B cell (primary cell): ENCODE data around the gene CNNM4. TPM values are rescaled to one million over a fixed set of nuclear protein-coding genes. Genes with fewer than 3 reads are reported as not detected.

Source experiments
- ATAC-seq: fragments of 200-7000 bp; cut with Tn5 transposase; one replicate; pipeline ENCODE4 v1.10.0; 2021; ENCODE audit warnings: low read depth, mild to moderate bottlenecking, moderate number of reproducible peaks, moderate library complexity
- CTCF ChIA-PET: fragments of 350-600 bp; sonication (Branson Sonifier 250); formaldehyde crosslinking; loops from one replicate; lab custom pipeline; 2021; ENCODE audit warnings: antibody characterized with exemption, inconsistent platforms; lab: Charles Lee
- POLR2A ChIA-PET: fragments of 350-600 bp; sonication (Branson Sonifier 250); formaldehyde crosslinking; loops from one replicate; lab custom pipeline; 2021; ENCODE audit warnings: antibody characterized with exemption; lab: Charles Lee
- DNase-seq: peaks from one replicate; pipeline ENCODE4 v3.0.0; 2013
- H2AFZ ChIP-seq: 2 replicates; pipeline ENCODE4 v1.6.1; 2012; ENCODE audit warnings: mild to moderate bottlenecking, low read depth, low read length; ENCODE audit not compliant: insufficient read depth, poor library complexity, severe bottlenecking
- H3K27ac ChIP-seq, 2 donors: 1 replicate in 1 of 2; 2 replicates in 1 of 2; pipeline ENCODE4 v1.5.1; 2012 to 2013; ENCODE audit warnings: low read length in 2 of 2, mild to moderate bottlenecking in 2 of 2, moderate library complexity in 1 of 2
- H3K27me3 ChIP-seq, 4 experiments: fragments of 200-600 bp in 1 of 4; sonication (generic) in 1 of 4; replicated peaks in 1 of 4; 1 replicate in 2 of 4; 2 replicates in 2 of 4; pipeline versions ENCODE4 v1.6.1 to v1.7.0; 2013 to 2016; ENCODE audit warnings: low read length in 3 of 4, mild to moderate bottlenecking in 2 of 4, mixed read lengths in 1 of 4, moderate library complexity in 1 of 4; ENCODE audit not compliant: insufficient read depth in 4 of 4, control insufficient read depth in 3 of 4; ENCODE audit errors: control extremely low read depth in 1 of 4
- H3K36me3 ChIP-seq, 2 experiments: replicated peaks in 1 of 2; 1 replicate in 1 of 2; 2 replicates in 1 of 2; pipeline versions ENCODE4 v1.6.1 to v1.7.1; 2013; ENCODE audit warnings: low read length in 1 of 2; ENCODE audit not compliant: insufficient read depth in 2 of 2, control insufficient read depth in 1 of 2; ENCODE audit errors: control extremely low read depth in 1 of 2, extremely low read depth in 1 of 2
- H3K4me1 ChIP-seq, 2 donors: fragments of 200-600 bp in 1 of 2; sonication (generic) in 1 of 2; 1 replicate in 1 of 2; 2 replicates in 1 of 2; pipeline versions ENCODE4 v1.5.1 to v1.6.1; 2013 to 2017; ENCODE audit warnings: low read length in 2 of 2; ENCODE audit not compliant: control insufficient read depth in 2 of 2, insufficient read depth in 2 of 2
- H3K4me2 ChIP-seq: replicated peaks from 2 replicates; pipeline ENCODE3; 2012; ENCODE audit warnings: mild to moderate bottlenecking, low read depth, low read length; ENCODE audit not compliant: poor library complexity, severe bottlenecking
- H3K4me3 ChIP-seq, 5 experiments: fragments of 200-600 bp in 1 of 5; sonication (generic) in 1 of 5; 1 replicate in 3 of 5; 2 replicates in 2 of 5; pipeline versions ENCODE4 v1.5.1 to v1.7.0; 2011 to 2016; ENCODE audit warnings: low read length in 4 of 5, mild to moderate bottlenecking in 4 of 5, low read depth in 2 of 5, control low read depth in 1 of 5, moderate library complexity in 1 of 5; ENCODE audit not compliant: insufficient read depth in 1 of 5; ENCODE audit errors: control extremely low read depth in 1 of 5, extremely low read depth in 1 of 5
- H3K79me2 ChIP-seq: fragments of 200-600 bp; sonication (generic); one replicate; pipeline ENCODE4 v1.6.0; 2016; ENCODE audit warnings: low read length; ENCODE audit not compliant: control insufficient read depth, insufficient read depth
- H3K9ac ChIP-seq: fragments of 200-600 bp; sonication (generic); 2 replicates; pipeline ENCODE4 v1.6.1; 2017; ENCODE audit warnings: mild to moderate bottlenecking, low read length, moderate library complexity
- H3K9me3 ChIP-seq, 3 donors: one replicate each; pipeline versions ENCODE4 v1.6.1 to v1.7.1; 2013; ENCODE audit warnings: low read length in 2 of 3; ENCODE audit not compliant: control insufficient read depth in 2 of 3, insufficient read depth in 1 of 3; ENCODE audit errors: control extremely low read depth in 1 of 3
- H4K20me1 ChIP-seq: 2 replicates; pipeline ENCODE4 v1.6.0; 2012; ENCODE audit warnings: mild to moderate bottlenecking, low read length; ENCODE audit not compliant: insufficient read depth, control insufficient read depth, poor library complexity, severe bottlenecking
- H3K27ac Mint-ChIP-seq: one replicate; pipeline ENCODE4 v1.8.0; 2021; ENCODE audit warnings: mixed read lengths
- H3K27me3 Mint-ChIP-seq: one replicate; pipeline ENCODE4 v1.8.0; 2021; ENCODE audit warnings: mixed read lengths
- H3K4me1 Mint-ChIP-seq: one replicate; pipeline ENCODE4 v1.8.0; 2021; ENCODE audit warnings: mixed read lengths
- H3K4me3 Mint-ChIP-seq: one replicate; pipeline ENCODE4 v1.8.0; 2021; ENCODE audit warnings: mixed read lengths
- H3K9me3 Mint-ChIP-seq: one replicate; pipeline ENCODE4 v1.8.0; 2022; ENCODE audit warnings: mixed read lengths; ENCODE audit not compliant: insufficient read depth
- EZH2 ChIP-seq: IDR thresholded peaks from 2 replicates; pipeline ENCODE4 v1.6.1; 2012; ENCODE audit warnings: borderline replicate concordance, low read depth, mild to moderate bottlenecking, moderate library complexity, low read length; ENCODE audit not compliant: insufficient read depth, poor library complexity, severe bottlenecking
- WGBS: methylation state at CpG from one replicate; pipeline ENCODE4 v1.1.5; 2013; ENCODE audit warnings: missing lambda C conversion rate; ENCODE audit not compliant: insufficient coverage; 5-methylcytosine and 5-hydroxymethylcytosine counted together
- intact Hi-C: fragments of 100-400 bp; cut with micrococcal nuclease; formaldehyde crosslinking; loops from one replicate; pipeline ENCODE4 v1.10.0; 2022
- polyA plus RNA-seq: library from polyadenylated mRNA; depleted of rRNA; stranded (reverse); fragments of >200 nt; gene quantifications from 2 replicates; pipeline ENCODE4 v1.2.3, GENCODE V29; 2012
- total RNA-seq, 2 donors: library from RNA; stranded (reverse); fragments of 120-200 nt in 1 of 2; gene quantifications; 1 replicate in 1 of 2; 2 replicates in 1 of 2; pipeline versions ENCODE4 v1.2.3 to v1.2.4, GENCODE V29; 2013 to 2022
- TF ChIP-seq, protein P1 (sequence below): fragments of 200-600 bp; IDR thresholded peaks from one replicate; pipeline ENCODE4 v1.8.0; 2022; ENCODE audit warnings: antibody characterized with exemption, mild to moderate bottlenecking

CNNM4 gene
- total and polyA plus RNA-seq, 2 donors (not counting 1 experiment from before 2014, with no cell fraction given), result 15.1 to 24.0 TPM

DNA sequence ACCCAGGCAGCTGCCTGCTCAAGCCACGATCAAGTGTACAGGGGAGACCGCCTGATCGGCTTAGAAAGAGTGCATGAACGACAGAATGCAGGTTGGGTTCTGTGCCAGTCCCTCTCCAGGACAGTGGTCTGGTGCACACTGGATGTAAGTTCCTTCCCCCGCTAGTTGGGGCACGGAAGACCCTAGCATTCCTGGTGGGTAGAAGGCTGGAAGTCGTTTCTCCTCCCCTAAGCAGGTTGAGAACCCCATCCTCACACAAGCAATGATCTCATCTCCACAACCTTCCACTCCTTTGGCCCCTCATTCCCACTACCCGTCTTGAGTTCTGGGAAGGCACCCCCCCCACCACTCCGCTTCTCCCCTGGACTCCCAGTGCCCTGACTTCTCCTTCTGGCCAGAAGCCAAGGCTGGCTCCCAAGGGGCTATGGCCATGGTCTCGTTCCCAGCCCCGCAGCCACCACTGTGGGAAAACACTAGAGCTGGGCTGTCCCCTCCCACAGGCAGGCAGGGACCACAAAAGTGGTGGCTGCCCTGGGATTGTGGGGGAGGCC, 98.5 kb downstream of the CNNM4 start:
- Mint-ChIP-seq H3K27me3 (no peaks in the 10 kb centered on the region), H3K27ac (peak overlapping the region; percentile 6), H3K9me3 (no peaks in the 10 kb centered on the region), H3K4me3 (peak overlapping the region; percentile 86), H3K4me1 (peaks cover 17% of the 10 kb centered on the region)
- intact Hi-C loops, result loop anchor here (2.0 to 5.0 kb wide), 2 partner anchors 98 to 322 kb away; partner anchors contain the start of genes ARID5A and CNNM4
- Histone ChIP-seq H3K27me3 (peaks cover 0 to 10% (median 0%) of the 10 kb centered on the region in 4 experiments), H3K9ac (no peak overlapping the region), H3K4me2 (peak overlapping the region; percentile 95), H3K9me3 (no peaks in the 10 kb centered on the region), H3K27ac (no peak overlapping the region), H3K4me3 (peak overlapping the region in 2 of 5 experiments; percentile 58 to 85), H2AFZ (no peak overlapping the region), H3K79me2 (peaks cover 20% of the 10 kb centered on the region), H3K4me1 (peaks cover 16 to 20% of the 10 kb centered on the region in 2 donors), H3K36me3 (no peaks in the 10 kb centered on the region), H4K20me1 (peaks cover 6% of the 10 kb centered on the region)
- ChIA-PET CTCF (interaction anchor here (2.1 to 3.3 kb wide), 5 partner anchors 88 to 100 kb away, joined by 10 to 45 read pairs (median 11); no protein-coding TSS in a partner anchor), POLR2A (no interaction called here)
- ATAC-seq, result no peak
- no peak for TF ChIP-seq EZH2
- TF ChIP-seq, protein P1, sequence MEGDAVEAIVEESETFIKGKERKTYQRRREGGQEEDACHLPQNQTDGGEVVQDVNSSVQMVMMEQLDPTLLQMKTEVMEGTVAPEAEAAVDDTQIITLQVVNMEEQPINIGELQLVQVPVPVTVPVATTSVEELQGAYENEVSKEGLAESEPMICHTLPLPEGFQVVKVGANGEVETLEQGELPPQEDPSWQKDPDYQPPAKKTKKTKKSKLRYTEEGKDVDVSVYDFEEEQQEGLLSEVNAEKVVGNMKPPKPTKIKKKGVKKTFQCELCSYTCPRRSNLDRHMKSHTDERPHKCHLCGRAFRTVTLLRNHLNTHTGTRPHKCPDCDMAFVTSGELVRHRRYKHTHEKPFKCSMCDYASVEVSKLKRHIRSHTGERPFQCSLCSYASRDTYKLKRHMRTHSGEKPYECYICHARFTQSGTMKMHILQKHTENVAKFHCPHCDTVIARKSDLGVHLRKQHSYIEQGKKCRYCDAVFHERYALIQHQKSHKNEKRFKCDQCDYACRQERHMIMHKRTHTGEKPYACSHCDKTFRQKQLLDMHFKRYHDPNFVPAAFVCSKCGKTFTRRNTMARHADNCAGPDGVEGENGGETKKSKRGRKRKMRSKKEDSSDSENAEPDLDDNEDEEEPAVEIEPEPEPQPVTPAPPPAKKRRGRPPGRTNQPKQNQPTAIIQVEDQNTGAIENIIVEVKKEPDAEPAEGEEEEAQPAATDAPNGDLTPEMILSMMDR, result no peak
- WGBS, result 94% methylated on average over 9 of the region's 11 CpGs
- no peak for DNase-seq

DNA sequence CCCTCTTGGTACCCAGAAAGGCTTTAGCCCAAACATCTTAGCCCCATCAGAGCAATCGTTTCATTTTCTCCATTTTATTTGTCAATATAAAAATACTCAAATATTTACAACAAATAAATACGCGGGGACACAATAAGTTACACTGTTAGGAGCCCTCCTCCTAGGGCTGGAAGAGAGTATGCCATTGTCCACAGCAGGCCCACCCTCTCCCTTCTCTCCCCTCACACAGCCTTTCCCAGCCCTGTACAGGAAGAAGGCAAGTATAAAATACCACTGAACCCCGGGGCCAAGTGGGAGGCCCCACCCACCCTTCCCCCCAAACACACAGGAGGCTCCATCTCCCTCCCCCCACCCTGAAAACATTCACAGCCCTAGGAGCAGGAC, 99.0 kb downstream of the CNNM4 start:
- Histone ChIP-seq H2AFZ (no peak overlapping the region), H3K27ac (no peak overlapping the region), H3K9ac (no peak overlapping the region), H3K27me3 (peaks cover 0 to 10% (median 0%) of the 10 kb centered on the region in 4 experiments), H4K20me1 (peaks cover 6% of the 10 kb centered on the region), H3K4me1 (peaks cover 16 to 20% of the 10 kb centered on the region in 2 donors), H3K4me3 (no peak overlapping the region), H3K4me2 (no peak overlapping the region), H3K36me3 (no peaks in the 10 kb centered on the region), H3K79me2 (peaks cover 20% of the 10 kb centered on the region), H3K9me3 (no peaks in the 10 kb centered on the region)
- TF ChIP-seq EZH2, result no peak
- TF ChIP-seq, protein P1, result no peak
- POLR2A ChIA-PET, result no interaction called here
- DNase-seq (no peak), ATAC-seq (no peak)
- peaks cover 17% of the 10 kb centered on the region for H3K4me1 Mint-ChIP-seq
- CTCF ChIA-PET, result interaction anchor here (0.6 kb wide), 1 partner anchor 450 kb away, joined by 3 read pairs; no protein-coding TSS in a partner anchor
- no peaks in the 10 kb centered on the region for H3K9me3 Mint-ChIP-seq
- H3K4me3 Mint-ChIP-seq, result peak overlapping the region; percentile 86
- no peaks in the 10 kb centered on the region for H3K27me3 Mint-ChIP-seq
- intact Hi-C loops, result loop anchor here (2.0 to 5.0 kb wide), 2 partner anchors 99 to 322 kb away; partner anchors contain the start of genes ARID5A and CNNM4
- 94% methylated on average over 2 of the region's 4 CpGs for WGBS
- H3K27ac Mint-ChIP-seq, result no peak overlapping the region
